HCT116 (cell line): ENCODE measurements around the gene DNASE1L1. TPM values are rescaled to one million over a fixed set of nuclear protein-coding genes. Genes with fewer than 3 reads are reported as not detected.

Source experiments
- ATAC-seq: fragments of 200-7000 bp; cut with Tn5 transposase; 2 replicates; pipeline ENCODE4 v1.9.1; 2020; ENCODE audit warnings: mild to moderate bottlenecking, moderate library complexity
- BruUV-seq: library from RNA; stranded (reverse); fragments of 400-500 nt; replicated peaks from 2 replicates; lab custom pipeline; 2021; lab: Mats Ljungman, UMichigan
- CTCF ChIA-PET: fragments of 300-600 bp; sonication (Branson Sonifier 250); formaldehyde crosslinking; loops from one replicate; lab custom pipeline; 2021; ENCODE audit warnings: antibody characterized with exemption; lab: Charles Lee
- POLR2A ChIA-PET: fragments of 300-600, 350-600 bp; sonication (Branson Sonifier 250); formaldehyde crosslinking; loops from one replicate; lab custom pipeline; 2021; ENCODE audit warnings: antibody characterized with exemption; lab: Charles Lee
- RAD21 ChIA-PET, 2 experiments: fragments of 300-600 bp; sonication (Branson Sonifier 250); formaldehyde crosslinking; loops; one replicate each; lab custom pipeline; 2023; ENCODE audit warnings: low total read pairs in 2 of 2; ENCODE audit not compliant: uncharacterized antibody in 2 of 2, unreplicated experiment in 2 of 2, low non-redundant PET in 1 of 2; lab: Charles Lee
- DNase-seq: peaks from one replicate; pipeline ENCODE4 v3.0.0-alpha.2; 2010; ENCODE audit warnings: low read depth, low spot score
- H2AFZ ChIP-seq: fragments of 200-600 bp; shearing (Covaris generic), sonication (generic); 2 replicates; pipeline ENCODE4 v1.6.1; 2017; ENCODE audit warnings: low read depth, mixed run types, mixed read lengths, antibody characterized with exemption, low read length; ENCODE audit not compliant: poor library complexity, severe bottlenecking
- H3K27ac ChIP-seq: 2 replicates; pipeline ENCODE4 v1.5.1; 2012; ENCODE audit warnings: low read depth, low read length
- H3K27me3 ChIP-seq: fragments of 200-600 bp; sonication (generic); 2 replicates; pipeline ENCODE4 v1.6.1; 2016; ENCODE audit warnings: mixed run types, low read length, mixed read lengths; ENCODE audit not compliant: insufficient read depth
- H3K36me3 ChIP-seq, 2 experiments: fragments of 200-500 bp in 1 of 2; fragments of 200-600 bp in 1 of 2; sonication (Bioruptor generic) in 1 of 2; sonication (generic) in 1 of 2; 2 replicates each; pipeline versions ENCODE4 v1.5.1 to v1.6.1; 2014 to 2016; ENCODE audit warnings: low read length in 2 of 2, inconsistent platforms in 1 of 2, mixed read lengths in 1 of 2, mixed run types in 1 of 2; ENCODE audit not compliant: insufficient read depth in 2 of 2, control insufficient read depth in 1 of 2
- H3K4me1 ChIP-seq, 2 experiments: fragments of 200-600 bp in 1 of 2; sonication (generic) in 1 of 2; 2 replicates each; pipeline versions ENCODE4 v1.5.1 to v1.6.1; 2012 to 2017; ENCODE audit warnings: low read length in 2 of 2, inconsistent platforms in 1 of 2, mild to moderate bottlenecking in 1 of 2, mixed read lengths in 1 of 2, mixed run types in 1 of 2, moderate library complexity in 1 of 2; ENCODE audit not compliant: insufficient read depth in 2 of 2, control insufficient read depth in 1 of 2
- H3K4me2 ChIP-seq: fragments of 200-600 bp; sonication (generic); 2 replicates; pipeline ENCODE4 v1.6.1; 2017; ENCODE audit warnings: mixed run types, low read length, mixed read lengths
- H3K4me3 ChIP-seq, 2 experiments: fragments of 200-600 bp in 1 of 2; sonication (generic) in 1 of 2; replicated peaks in 1 of 2; 2 replicates each; pipeline ENCODE4 v1.5.1; 2011 to 2016; ENCODE audit warnings: low read length in 2 of 2, control low read depth in 1 of 2, low read depth in 1 of 2, mild to moderate bottlenecking in 1 of 2, mixed read lengths in 1 of 2, mixed run types in 1 of 2
- H3K79me2 ChIP-seq: fragments of 200-600 bp; sonication (generic); 2 replicates; pipeline ENCODE4 v1.6.1; 2017; ENCODE audit warnings: mild to moderate bottlenecking, mixed run types, low read length, moderate library complexity, mixed read lengths; ENCODE audit not compliant: insufficient read depth
- H3K9ac ChIP-seq: fragments of 200-600 bp; sonication (generic); 2 replicates; pipeline ENCODE4 v1.6.1; 2016; ENCODE audit warnings: low read length, mixed read lengths
- H3K9me2 ChIP-seq: fragments of 200-600 bp; sonication (generic), shearing (Covaris generic); 2 replicates; pipeline ENCODE4 v1.6.1; 2017; ENCODE audit warnings: mixed run types, mild to moderate bottlenecking, moderate library complexity; ENCODE audit not compliant: insufficient read depth
- H3K9me3 ChIP-seq, 2 experiments: fragments of 200-500 bp in 1 of 2; fragments of 200-600 bp in 1 of 2; sonication (Bioruptor generic) in 1 of 2; sonication (generic) in 1 of 2; 2 replicates each; pipeline ENCODE4 v1.6.1; 2014 to 2017; ENCODE audit warnings: low read length in 2 of 2, mixed read lengths in 2 of 2, inconsistent platforms in 1 of 2, low read depth in 1 of 2, mild to moderate bottlenecking in 1 of 2, mixed run types in 1 of 2, moderate library complexity in 1 of 2; ENCODE audit not compliant: control insufficient read depth in 1 of 2, insufficient read depth in 1 of 2
- H4K20me1 ChIP-seq: fragments of 200-600 bp; sonication (generic), shearing (Covaris generic); 2 replicates; pipeline ENCODE4 v1.6.1; 2017; ENCODE audit warnings: mixed run types, mild to moderate bottlenecking, moderate library complexity; ENCODE audit not compliant: insufficient read depth
- CBX3 ChIP-seq: IDR thresholded peaks from 2 replicates; pipeline ENCODE4 v1.6.1; 2012; ENCODE audit warnings: low read depth
- EZH2 ChIP-seq: fragments of 200-600 bp; sonication (generic); IDR thresholded peaks from 2 replicates; pipeline ENCODE4 v1.6.1; 2017; ENCODE audit warnings: antibody characterized with exemption, mixed run types
- EZH2phosphoT487 ChIP-seq: fragments of 200-600 bp; IDR thresholded peaks from 2 replicates; pipeline ENCODE4 v1.6.1; 2018; ENCODE audit warnings: antibody characterized with exemption, borderline replicate concordance
- FOSL1 ChIP-seq: IDR thresholded peaks from 2 replicates; pipeline ENCODE4 v1.6.1; 2012; ENCODE audit warnings: low read depth
- SP1 ChIP-seq: IDR thresholded peaks from 2 replicates; pipeline ENCODE4 v1.6.1; 2012; ENCODE audit warnings: low read depth
- ZNF274 ChIP-seq: fragments of 200-500 bp; sonication (Bioruptor generic); IDR thresholded peaks from 2 replicates; pipeline ENCODE4 v1.6.1; 2014; ENCODE audit warnings: mild to moderate bottlenecking, low read depth, low read length, inconsistent platforms
- intact Hi-C: fragments of 100-400 bp; cut with micrococcal nuclease; formaldehyde crosslinking; loops from 2 replicates; pipeline ENCODE4 v1.10.0; 2022
- total RNA-seq: library from RNA; stranded (reverse); gene quantifications from one replicate; pipeline ENCODE4 v1.2.1, GENCODE V29; 2021; ENCODE audit not compliant: unreplicated experiment
- TF ChIP-seq, protein P1 (sequence below): IDR thresholded peaks from 2 replicates; pipeline ENCODE4 v1.6.1; 2012; ENCODE audit warnings: low read depth
- TF ChIP-seq, protein P2 (sequence below), 3 experiments: fragments of 200-600 bp in 1 of 3; sonication (generic) in 1 of 3; IDR thresholded peaks in 2 of 3; conservative IDR thresholded peaks in 1 of 3; 2 replicates each; pipeline ENCODE4 v1.5.1; 2012 to 2017; ENCODE audit warnings: low read depth in 2 of 3, low read length in 2 of 3, antibody characterized with exemption in 1 of 3, borderline replicate concordance in 1 of 3, control low read depth in 1 of 3, mild to moderate bottlenecking in 1 of 3, mixed read lengths in 1 of 3, mixed run types in 1 of 3, moderate library complexity in 1 of 3; ENCODE audit not compliant: insufficient read depth in 1 of 3
- TF ChIP-seq, protein P3 (sequence below): IDR thresholded peaks from 2 replicates; pipeline ENCODE4 v1.6.1; 2011; ENCODE audit warnings: mild to moderate bottlenecking, low read length, moderate library complexity; ENCODE audit not compliant: insufficient replicate concordance; ENCODE audit errors: extremely low read depth

Gene DNASE1L1
- total RNA-seq, 1 experiment from 2014 or later: 16.5 TPM

DNA sequence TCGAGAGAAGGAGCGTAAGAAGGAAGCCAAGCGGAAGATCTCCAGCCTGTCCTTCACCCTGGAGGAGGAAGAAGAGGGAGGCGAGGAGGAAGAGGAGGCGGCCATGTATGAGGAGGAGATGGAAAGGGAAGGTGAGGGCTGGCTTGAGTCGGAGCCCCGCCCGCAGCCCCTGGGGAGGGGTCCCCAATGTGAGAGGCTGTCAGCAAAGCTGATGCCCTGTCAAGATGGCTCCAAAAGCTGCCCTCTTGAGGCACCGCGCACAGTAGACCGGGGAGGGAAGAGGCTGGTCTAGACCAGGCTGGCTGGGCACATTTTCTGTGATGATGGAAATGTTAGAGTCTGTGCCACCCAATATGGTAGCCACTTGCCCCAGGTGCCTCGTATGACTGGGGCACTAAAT is 37.4 kb upstream of the DNASE1L1 start:
- no peak for ATAC-seq
- ChIA-PET POLR2A (no interaction called here), CTCF (no interaction called here)

More for the DNA sequence above, 37.4 kb upstream of the DNASE1L1 start:
- Histone ChIP-seq H4K20me1 (no peaks in the 10 kb centered on the region), H3K36me3 (no peaks in the 10 kb centered on the region), H3K4me3 (no peak overlapping the region), H3K9me3 (no peaks in the 10 kb centered on the region), H3K27ac (no peak overlapping the region), H3K9ac (no peak overlapping the region), H3K27me3 (no peaks in the 10 kb centered on the region), H3K4me2 (no peak overlapping the region), H2AFZ (no peak overlapping the region), H3K9me2 (no peaks in the 10 kb centered on the region), H3K4me1 (peaks cover 6 to 16% of the 10 kb centered on the region in 2 experiments; a peak in 3 of 4 replicates), H3K79me2 (peaks cover 7% of the 10 kb centered on the region; the same call in 1 of the 2 replicates)
- TF ChIP-seq SP1 (no peak), ZNF274 (no peak), CBX3 (no peak), FOSL1 (no peak), EZH2phosphoT487 (no peak), EZH2 (no peak)
- TF ChIP-seq, protein P1, sequence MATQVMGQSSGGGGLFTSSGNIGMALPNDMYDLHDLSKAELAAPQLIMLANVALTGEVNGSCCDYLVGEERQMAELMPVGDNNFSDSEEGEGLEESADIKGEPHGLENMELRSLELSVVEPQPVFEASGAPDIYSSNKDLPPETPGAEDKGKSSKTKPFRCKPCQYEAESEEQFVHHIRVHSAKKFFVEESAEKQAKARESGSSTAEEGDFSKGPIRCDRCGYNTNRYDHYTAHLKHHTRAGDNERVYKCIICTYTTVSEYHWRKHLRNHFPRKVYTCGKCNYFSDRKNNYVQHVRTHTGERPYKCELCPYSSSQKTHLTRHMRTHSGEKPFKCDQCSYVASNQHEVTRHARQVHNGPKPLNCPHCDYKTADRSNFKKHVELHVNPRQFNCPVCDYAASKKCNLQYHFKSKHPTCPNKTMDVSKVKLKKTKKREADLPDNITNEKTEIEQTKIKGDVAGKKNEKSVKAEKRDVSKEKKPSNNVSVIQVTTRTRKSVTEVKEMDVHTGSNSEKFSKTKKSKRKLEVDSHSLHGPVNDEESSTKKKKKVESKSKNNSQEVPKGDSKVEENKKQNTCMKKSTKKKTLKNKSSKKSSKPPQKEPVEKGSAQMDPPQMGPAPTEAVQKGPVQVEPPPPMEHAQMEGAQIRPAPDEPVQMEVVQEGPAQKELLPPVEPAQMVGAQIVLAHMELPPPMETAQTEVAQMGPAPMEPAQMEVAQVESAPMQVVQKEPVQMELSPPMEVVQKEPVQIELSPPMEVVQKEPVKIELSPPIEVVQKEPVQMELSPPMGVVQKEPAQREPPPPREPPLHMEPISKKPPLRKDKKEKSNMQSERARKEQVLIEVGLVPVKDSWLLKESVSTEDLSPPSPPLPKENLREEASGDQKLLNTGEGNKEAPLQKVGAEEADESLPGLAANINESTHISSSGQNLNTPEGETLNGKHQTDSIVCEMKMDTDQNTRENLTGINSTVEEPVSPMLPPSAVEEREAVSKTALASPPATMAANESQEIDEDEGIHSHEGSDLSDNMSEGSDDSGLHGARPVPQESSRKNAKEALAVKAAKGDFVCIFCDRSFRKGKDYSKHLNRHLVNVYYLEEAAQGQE: no peak
- TF ChIP-seq, protein P2, sequence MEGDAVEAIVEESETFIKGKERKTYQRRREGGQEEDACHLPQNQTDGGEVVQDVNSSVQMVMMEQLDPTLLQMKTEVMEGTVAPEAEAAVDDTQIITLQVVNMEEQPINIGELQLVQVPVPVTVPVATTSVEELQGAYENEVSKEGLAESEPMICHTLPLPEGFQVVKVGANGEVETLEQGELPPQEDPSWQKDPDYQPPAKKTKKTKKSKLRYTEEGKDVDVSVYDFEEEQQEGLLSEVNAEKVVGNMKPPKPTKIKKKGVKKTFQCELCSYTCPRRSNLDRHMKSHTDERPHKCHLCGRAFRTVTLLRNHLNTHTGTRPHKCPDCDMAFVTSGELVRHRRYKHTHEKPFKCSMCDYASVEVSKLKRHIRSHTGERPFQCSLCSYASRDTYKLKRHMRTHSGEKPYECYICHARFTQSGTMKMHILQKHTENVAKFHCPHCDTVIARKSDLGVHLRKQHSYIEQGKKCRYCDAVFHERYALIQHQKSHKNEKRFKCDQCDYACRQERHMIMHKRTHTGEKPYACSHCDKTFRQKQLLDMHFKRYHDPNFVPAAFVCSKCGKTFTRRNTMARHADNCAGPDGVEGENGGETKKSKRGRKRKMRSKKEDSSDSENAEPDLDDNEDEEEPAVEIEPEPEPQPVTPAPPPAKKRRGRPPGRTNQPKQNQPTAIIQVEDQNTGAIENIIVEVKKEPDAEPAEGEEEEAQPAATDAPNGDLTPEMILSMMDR (IDR thresholded peaks at IDR 0.05 in 2 of 3, conservative IDR thresholded peaks at IDR 0.05 in 1 of 3; ENCODE audit: borderline replicate concordance in 1 of 3, insufficient read depth in 1 of 3, low read depth in 2 of 3, low read length in 2 of 3): no peak
- TF ChIP-seq, protein P3, sequence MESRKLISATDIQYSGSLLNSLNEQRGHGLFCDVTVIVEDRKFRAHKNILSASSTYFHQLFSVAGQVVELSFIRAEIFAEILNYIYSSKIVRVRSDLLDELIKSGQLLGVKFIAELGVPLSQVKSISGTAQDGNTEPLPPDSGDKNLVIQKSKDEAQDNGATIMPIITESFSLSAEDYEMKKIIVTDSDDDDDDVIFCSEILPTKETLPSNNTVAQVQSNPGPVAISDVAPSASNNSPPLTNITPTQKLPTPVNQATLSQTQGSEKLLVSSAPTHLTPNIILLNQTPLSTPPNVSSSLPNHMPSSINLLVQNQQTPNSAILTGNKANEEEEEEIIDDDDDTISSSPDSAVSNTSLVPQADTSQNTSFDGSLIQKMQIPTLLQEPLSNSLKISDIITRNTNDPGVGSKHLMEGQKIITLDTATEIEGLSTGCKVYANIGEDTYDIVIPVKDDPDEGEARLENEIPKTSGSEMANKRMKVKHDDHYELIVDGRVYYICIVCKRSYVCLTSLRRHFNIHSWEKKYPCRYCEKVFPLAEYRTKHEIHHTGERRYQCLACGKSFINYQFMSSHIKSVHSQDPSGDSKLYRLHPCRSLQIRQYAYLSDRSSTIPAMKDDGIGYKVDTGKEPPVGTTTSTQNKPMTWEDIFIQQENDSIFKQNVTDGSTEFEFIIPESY: no peak
- RAD21 ChIA-PET: no interaction called here
- intact Hi-C loops: no loop called here
- DNase-seq: no peak
- BruUV-seq: no TSS peak
